ENCODE data around the gene ZNF536. TPM values are rescaled to one million over a fixed set of nuclear protein-coding genes. Genes with fewer than 3 reads are reported as not detected.

The ZNF536 gene
- total and polyA plus RNA-seq, 2 donors (not counting 1 experiment from before 2014, with no cell fraction given): 0.50 TPM; not detected in 1

GRCh38 chr19:30487178-30487577 is 115.0 kb downstream of the ZNF536 start:
- no peaks in the 10 kb centered on the region for H3K79me2 ChIP-seq (ENCODE audit: control insufficient read depth, insufficient read depth, low read length)
- H3K4me2 ChIP-seq (ENCODE audit: extremely low read depth, insufficient read depth, low read length): no peak overlapping the region
- TF ChIP-seq CTCF (conservative IDR thresholded peaks at IDR 0.05 in 1 of 2, IDR thresholded peaks at IDR 0.05 in 1 of 2; ENCODE audit: low read depth in 1 of 2, low read length in 2 of 2) (no peak), EZH2 (IDR thresholded peaks at IDR 0.05; ENCODE audit: low read length, missing control alignments) (no peak)
- H3K27ac ChIP-seq (ENCODE audit: insufficient read depth, low read length): no peak overlapping the region
- no peaks in the 10 kb centered on the region for H3K4me1 ChIP-seq (ENCODE audit: control insufficient read depth, extremely low read depth, insufficient read depth, low read length)
- H3K4me3 ChIP-seq (replicated peaks in 1 of 4; ENCODE audit: control extremely low read depth in 1 of 4, insufficient read depth in 1 of 4, low read depth in 3 of 4, low read length in 4 of 4): no peak overlapping the region
- H4K20me1 ChIP-seq (ENCODE audit: control insufficient read depth, extremely low read depth, insufficient read depth, low read length): no peaks in the 10 kb centered on the region
- H3K9ac ChIP-seq (ENCODE audit: insufficient read depth, low read length): no peak overlapping the region
- no peak overlapping the region for H2AFZ ChIP-seq (ENCODE audit: low read length)
- no peak for DNase-seq (ENCODE audit: low read depth in 2 of 2)
- H3K27me3 ChIP-seq (ENCODE audit: control insufficient read depth, insufficient read depth, low read length): no peaks in the 10 kb centered on the region
- no peaks in the 10 kb centered on the region for H3K36me3 ChIP-seq (ENCODE audit: control insufficient read depth, insufficient read depth, low read length)
- no peaks in the 10 kb centered on the region for H3K9me3 ChIP-seq (ENCODE audit: control insufficient read depth, insufficient read depth, low read depth, low read length)

- no peak overlapping the region for H3K27ac ChIP-seq (ENCODE audit: insufficient read depth, low read length)
- TF ChIP-seq EZH2 (IDR thresholded peaks at IDR 0.05; ENCODE audit: low read length, missing control alignments) (no peak), CTCF (conservative IDR thresholded peaks at IDR 0.05 in 1 of 2, IDR thresholded peaks at IDR 0.05 in 1 of 2; ENCODE audit: low read depth in 1 of 2, low read length in 2 of 2) (no peak)
- H3K27me3 ChIP-seq (ENCODE audit: control insufficient read depth, insufficient read depth, low read length): no peaks in the 10 kb centered on the region
- H3K4me1 ChIP-seq (ENCODE audit: control insufficient read depth, extremely low read depth, insufficient read depth, low read length): no peaks in the 10 kb centered on the region
- no peaks in the 10 kb centered on the region for H3K79me2 ChIP-seq (ENCODE audit: control insufficient read depth, insufficient read depth, low read length)
- no peaks in the 10 kb centered on the region for H3K36me3 ChIP-seq (ENCODE audit: control insufficient read depth, insufficient read depth, low read length)
- H3K9me3 ChIP-seq (ENCODE audit: control insufficient read depth, insufficient read depth, low read depth, low read length): no peaks in the 10 kb centered on the region
- H2AFZ ChIP-seq (ENCODE audit: low read length): no peak overlapping the region
- no peak for DNase-seq (ENCODE audit: low read depth in 2 of 2)
- no peak overlapping the region for H3K4me2 ChIP-seq (ENCODE audit: extremely low read depth, insufficient read depth, low read length)
- no peak overlapping the region for H3K9ac ChIP-seq (ENCODE audit: insufficient read depth, low read length)
- H4K20me1 ChIP-seq (ENCODE audit: control insufficient read depth, extremely low read depth, insufficient read depth, low read length): no peaks in the 10 kb centered on the region
- H3K4me3 ChIP-seq (replicated peaks in 1 of 4; ENCODE audit: control extremely low read depth in 1 of 4, insufficient read depth in 1 of 4, low read depth in 3 of 4, low read length in 4 of 4): no peak overlapping the region
Measured at GRCh38 chr19:30488191-30488590, 116.0 kb downstream of the ZNF536 start.

GRCh38 chr19:30490760-30491159 is 118.6 kb downstream of the ZNF536 start:
- Histone ChIP-seq H3K4me2 (ENCODE audit: extremely low read depth, insufficient read depth, low read length) (no peak overlapping the region), H4K20me1 (ENCODE audit: control insufficient read depth, extremely low read depth, insufficient read depth, low read length) (no peaks in the 10 kb centered on the region), H3K9me3 (ENCODE audit: control insufficient read depth, insufficient read depth, low read depth, low read length) (no peaks in the 10 kb centered on the region), H3K27me3 (ENCODE audit: control insufficient read depth, insufficient read depth, low read length) (no peaks in the 10 kb centered on the region), H3K4me1 (ENCODE audit: control insufficient read depth, extremely low read depth, insufficient read depth, low read length) (no peaks in the 10 kb centered on the region), H3K4me3 (replicated peaks in 1 of 4; ENCODE audit: control extremely low read depth in 1 of 4, insufficient read depth in 1 of 4, low read depth in 3 of 4, low read length in 4 of 4) (no peak overlapping the region), H3K9ac (ENCODE audit: insufficient read depth, low read length) (no peak overlapping the region), H3K79me2 (ENCODE audit: control insufficient read depth, insufficient read depth, low read length) (no peaks in the 10 kb centered on the region), H3K27ac (ENCODE audit: insufficient read depth, low read length) (no peak overlapping the region), H3K36me3 (ENCODE audit: control insufficient read depth, insufficient read depth, low read length) (no peaks in the 10 kb centered on the region), H2AFZ (ENCODE audit: low read length) (no peak overlapping the region)
- TF ChIP-seq CTCF (conservative IDR thresholded peaks at IDR 0.05 in 1 of 2, IDR thresholded peaks at IDR 0.05 in 1 of 2; ENCODE audit: low read depth in 1 of 2, low read length in 2 of 2) (no peak), EZH2 (IDR thresholded peaks at IDR 0.05; ENCODE audit: low read length, missing control alignments) (no peak)
- no peak for DNase-seq (ENCODE audit: low read depth in 2 of 2)
